A673 (cell line): ENCODE measurements around the gene USP12. TPM values are rescaled to one million over a fixed set of nuclear protein-coding genes. Genes with fewer than 3 reads are reported as not detected.

Source experiments
- BruUV-seq: library from RNA; stranded (reverse); fragments of 400-500 nt; replicated peaks from 2 replicates; lab custom pipeline; 2021; lab: Mats Ljungman, UMichigan
- CTCF ChIA-PET: fragments of 300-600 bp; sonication (Branson Sonifier 250); formaldehyde crosslinking; loops from one replicate; lab custom pipeline; 2022; ENCODE audit warnings: antibody characterized with exemption; lab: Charles Lee
- POLR2A ChIA-PET: fragments of 300-600 bp; sonication (Branson Sonifier 250); formaldehyde crosslinking; loops from one replicate; lab custom pipeline; 2022; ENCODE audit warnings: antibody characterized with exemption; ENCODE audit not compliant: low non-redundant PET; lab: Charles Lee
- DNase-seq: peaks from one replicate; pipeline ENCODE4 v3.0.0-alpha.2; 2015; ENCODE audit warnings: low spot score
- H3K27ac ChIP-seq: fragments of 200-600 bp; sonication (generic); 2 replicates; pipeline ENCODE4 v1.5.1; 2016; ENCODE audit warnings: mixed run types, low read depth, mild to moderate bottlenecking, mixed read lengths, antibody characterized with exemption, low read length; ENCODE audit not compliant: poor library complexity, severe bottlenecking
- H3K27me3 ChIP-seq: fragments of 200-600 bp; sonication (generic); replicated peaks from 2 replicates; pipeline ENCODE4 v1.6.1; 2017; ENCODE audit warnings: mixed run types, low read depth, mild to moderate bottlenecking, mixed read lengths, antibody characterized with exemption, low read length; ENCODE audit not compliant: insufficient read depth, poor library complexity
- H3K36me3 ChIP-seq: fragments of 200-600 bp; sonication (generic); 2 replicates; pipeline ENCODE4 v1.6.1; 2016; ENCODE audit warnings: mixed run types, mild to moderate bottlenecking, mixed read lengths, antibody characterized with exemption, low read length; ENCODE audit not compliant: insufficient read depth, poor library complexity, severe bottlenecking
- H3K4me1 ChIP-seq: fragments of 200-600 bp; sonication (generic); 2 replicates; pipeline ENCODE4 v1.6.1; 2017; ENCODE audit warnings: mixed run types, mild to moderate bottlenecking, mixed read lengths, antibody characterized with exemption, low read length; ENCODE audit not compliant: insufficient read depth, poor library complexity, severe bottlenecking
- H3K4me3 ChIP-seq: fragments of 200-600 bp; sonication (generic); 2 replicates; pipeline ENCODE4 v1.5.1; 2016; ENCODE audit warnings: low read depth, mixed run types, mild to moderate bottlenecking, mixed read lengths, low read length; ENCODE audit not compliant: poor library complexity, severe bottlenecking
- H3K9me3 ChIP-seq: fragments of 200-600 bp; sonication (generic); 2 replicates; pipeline ENCODE4 v1.6.1; 2016; ENCODE audit warnings: mixed run types, low read depth, mild to moderate bottlenecking, mixed read lengths, antibody characterized with exemption, low read length; ENCODE audit not compliant: poor library complexity, severe bottlenecking
- CTCF ChIP-seq: fragments of 300-800, 200-600 bp; sonication (generic); conservative IDR thresholded peaks from 2 replicates; pipeline ENCODE4 v1.5.1; 2017; ENCODE audit warnings: low read depth, mild to moderate bottlenecking, antibody characterized with exemption, low read length, moderate library complexity, mixed read lengths
- EZH2 ChIP-seq: fragments of 200-600 bp; sonication (generic); IDR thresholded peaks from 2 replicates; pipeline ENCODE4 v1.6.1; 2017; ENCODE audit warnings: borderline replicate concordance, low read depth, mild to moderate bottlenecking, mixed read lengths, antibody characterized with exemption, low read length; ENCODE audit not compliant: poor library complexity, severe bottlenecking
- intact Hi-C: fragments of 100-400 bp; cut with micrococcal nuclease; formaldehyde crosslinking; loops from one replicate; pipeline ENCODE4 v1.10.0; 2022; ENCODE audit not compliant: unreplicated experiment
- total RNA-seq: library from RNA; stranded (reverse); gene quantifications from 2 replicates; pipeline ENCODE4 v1.2.3, GENCODE V29; 2021

Gene USP12
- total RNA-seq, 1 experiment from 2014 or later, result 16.6 TPM

- ChIA-PET CTCF (no interaction called here), POLR2A (no interaction called here)
- no peak overlapping the region for H3K4me3 ChIP-seq
- H3K27me3 ChIP-seq, result no peaks in the 10 kb centered on the region
- TF ChIP-seq CTCF (no peak), EZH2 (no peak)
- BruUV-seq, result no TSS peak
- H3K4me1 ChIP-seq, result peaks cover 7% of the 10 kb centered on the region
- intact Hi-C loops, result no loop called here
- H3K27ac ChIP-seq, result no peak overlapping the region
- no peaks in the 10 kb centered on the region for H3K36me3 ChIP-seq
- no peak for DNase-seq
- H3K9me3 ChIP-seq, result no peaks in the 10 kb centered on the region
These were observed 58.2 kb downstream of the USP12 start for GRCh38 chr13:27113436-27113835.

- Histone ChIP-seq H3K4me1 (peaks cover 1% of the 10 kb centered on the region), H3K36me3 (no peaks in the 10 kb centered on the region), H3K27ac (no peak overlapping the region), H3K4me3 (no peak overlapping the region), H3K9me3 (no peaks in the 10 kb centered on the region), H3K27me3 (no peaks in the 10 kb centered on the region)
- intact Hi-C loops, result no loop called here
- ChIA-PET POLR2A (no interaction called here), CTCF (no interaction called here)
- no peak for DNase-seq
- no peak for TF ChIP-seq EZH2
- no TSS peak for BruUV-seq
These were observed 59.6 kb downstream of the USP12 start for GRCh38 chr13:27112006-27112405.

DNA sequence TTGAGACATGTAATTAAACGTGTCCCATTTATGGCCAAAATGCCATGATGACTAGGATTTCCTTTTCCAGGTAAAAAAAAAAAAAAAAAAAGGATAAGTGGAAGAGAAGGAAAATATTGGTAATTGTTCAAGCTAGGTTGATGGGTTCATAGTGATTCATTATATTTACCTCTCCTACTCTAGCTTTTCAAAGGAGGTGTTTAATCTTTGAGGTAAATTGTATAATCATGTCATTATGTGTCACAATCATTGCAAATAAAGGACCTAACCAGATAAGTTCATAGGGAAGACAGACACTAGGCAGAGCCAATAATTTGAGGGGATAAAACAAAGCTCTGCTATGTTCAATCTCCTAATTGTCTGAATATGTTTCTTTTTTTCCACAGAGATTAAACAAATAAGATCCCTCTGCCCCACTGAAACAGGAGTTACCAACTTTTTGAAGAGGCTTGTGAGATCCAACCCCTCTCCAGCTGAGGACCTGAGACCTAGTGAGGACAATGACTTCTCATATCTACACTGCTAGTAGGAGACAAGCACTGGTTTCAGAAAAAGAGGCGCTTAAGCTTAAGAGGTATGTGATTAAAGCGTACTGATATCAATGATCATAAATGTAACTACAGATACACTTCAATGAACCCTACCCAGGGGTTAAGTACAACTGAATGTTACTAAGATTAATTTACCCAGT is 61.4 kb downstream of the USP12 start:
- DNase-seq, result no peak
- Histone ChIP-seq H3K27ac (no peak overlapping the region), H3K4me3 (no peak overlapping the region), H3K27me3 (no peaks in the 10 kb centered on the region), H3K36me3 (no peaks in the 10 kb centered on the region), H3K4me1 (no peaks in the 10 kb centered on the region), H3K9me3 (no peaks in the 10 kb centered on the region)
- POLR2A ChIA-PET, result no interaction called here
- no TSS peak for BruUV-seq
- no peak for TF ChIP-seq CTCF
- TF ChIP-seq EZH2, result no peak
- intact Hi-C loops, result no loop called here
- CTCF ChIA-PET, result no interaction called here

DNA sequence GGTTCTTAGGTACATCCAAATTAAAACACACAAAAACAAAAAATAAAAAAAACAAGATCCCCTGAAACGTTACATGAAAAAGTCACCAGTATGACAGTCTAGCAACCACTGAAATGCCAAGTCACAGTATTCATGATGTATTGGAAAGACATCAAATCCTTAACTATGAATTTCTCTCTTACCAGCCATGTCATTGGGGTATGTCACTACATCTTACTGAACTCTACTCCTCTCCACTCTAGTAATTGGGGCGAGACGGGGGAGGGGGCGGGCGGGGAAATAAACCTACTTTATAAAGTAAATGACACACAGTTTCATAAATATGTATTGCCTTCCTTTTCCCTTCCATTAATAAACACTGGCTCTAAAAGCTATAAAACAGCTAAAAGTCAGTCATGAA is 65.5 kb downstream of the USP12 start:
- H3K9me3 ChIP-seq, result no peaks in the 10 kb centered on the region
- BruUV-seq, result no TSS peak
- no peaks in the 10 kb centered on the region for H3K27me3 ChIP-seq
- H3K4me3 ChIP-seq, result no peak overlapping the region
- intact Hi-C loops, result no loop called here
- H3K36me3 ChIP-seq, result no peaks in the 10 kb centered on the region
- no peak for TF ChIP-seq CTCF
- TF ChIP-seq EZH2, result no peak
- ChIA-PET POLR2A (no interaction called here), CTCF (no interaction called here)
- DNase-seq, result no peak
- no peaks in the 10 kb centered on the region for H3K4me1 ChIP-seq
- H3K27ac ChIP-seq, result no peak overlapping the region
